ENCODE data around the gene CATSPERZ.

Gene CATSPERZ

GRCh38 chr11:64285885-64286800, 14.0 kb upstream of the CATSPERZ start:
- no peak for DNase-seq (ENCODE audit: low spot score)

DNA sequence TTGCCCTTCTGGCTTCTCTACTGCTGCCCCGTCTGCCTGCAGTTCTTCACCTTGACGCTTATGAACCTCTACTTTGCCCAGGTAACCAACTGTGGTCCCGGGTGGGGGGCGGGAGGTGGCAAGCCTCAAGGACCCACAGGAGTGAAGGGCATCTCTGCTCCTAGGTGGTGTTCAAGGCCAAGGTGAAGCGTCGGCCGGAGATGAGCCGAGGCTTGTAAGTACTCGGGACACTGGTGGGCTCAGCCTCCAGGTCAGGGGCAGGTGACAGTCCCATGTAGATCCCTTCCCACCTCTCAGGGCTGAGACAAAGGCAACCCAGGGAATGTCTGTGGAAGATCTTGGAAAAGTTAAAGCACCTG, 13.4 kb upstream of the CATSPERZ start:
- DNase-seq (ENCODE audit: low spot score): no peak

DNA sequence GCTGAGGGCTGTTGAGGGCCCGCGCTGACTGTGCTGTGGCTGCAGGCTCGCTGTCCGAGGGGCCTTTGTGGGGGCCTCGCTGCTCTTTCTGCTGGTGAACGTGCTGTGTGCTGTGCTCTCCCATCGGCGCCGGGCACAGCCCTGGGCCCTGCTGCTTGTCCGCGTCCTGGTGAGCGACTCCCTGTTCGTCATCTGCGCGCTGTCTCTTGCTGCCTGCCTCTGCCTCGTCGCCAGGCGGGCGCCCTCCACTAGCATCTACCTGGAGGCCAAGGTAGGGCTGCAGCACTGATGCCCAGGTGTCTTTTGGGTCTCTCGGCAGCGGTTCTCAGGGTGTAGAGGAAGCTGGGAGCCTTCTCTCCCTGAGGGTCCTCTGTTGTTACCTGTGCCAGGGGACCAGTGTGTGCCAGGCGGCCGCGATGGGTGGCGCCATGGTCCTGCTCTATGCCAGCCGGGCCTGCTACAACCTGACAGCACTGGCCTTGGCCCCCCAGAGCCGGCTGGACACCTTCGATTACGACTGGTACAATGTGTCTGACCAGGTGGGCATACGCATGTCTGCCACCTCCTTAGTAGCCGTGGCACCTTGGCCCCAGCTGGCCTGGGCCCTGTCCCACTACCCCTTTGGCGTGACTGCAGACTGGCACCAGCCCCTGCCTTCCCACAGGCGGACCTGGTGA, 12.3 kb upstream of the CATSPERZ start:
- DNase-seq (ENCODE audit: low spot score): no peak

GRCh38 chr11:64288353-64288750, 11.8 kb upstream of the CATSPERZ start:
- DNase-seq (ENCODE audit: low spot score): no peak

- no peak for DNase-seq (ENCODE audit: low spot score)
Observed at GRCh38 chr11:64289002-64289564, 11.1 kb upstream of the CATSPERZ start.

- DNase-seq (ENCODE audit: low spot score): no peak
Observed at GRCh38 chr11:64290352-64291261, 9.6 kb upstream of the CATSPERZ start.

DNA sequence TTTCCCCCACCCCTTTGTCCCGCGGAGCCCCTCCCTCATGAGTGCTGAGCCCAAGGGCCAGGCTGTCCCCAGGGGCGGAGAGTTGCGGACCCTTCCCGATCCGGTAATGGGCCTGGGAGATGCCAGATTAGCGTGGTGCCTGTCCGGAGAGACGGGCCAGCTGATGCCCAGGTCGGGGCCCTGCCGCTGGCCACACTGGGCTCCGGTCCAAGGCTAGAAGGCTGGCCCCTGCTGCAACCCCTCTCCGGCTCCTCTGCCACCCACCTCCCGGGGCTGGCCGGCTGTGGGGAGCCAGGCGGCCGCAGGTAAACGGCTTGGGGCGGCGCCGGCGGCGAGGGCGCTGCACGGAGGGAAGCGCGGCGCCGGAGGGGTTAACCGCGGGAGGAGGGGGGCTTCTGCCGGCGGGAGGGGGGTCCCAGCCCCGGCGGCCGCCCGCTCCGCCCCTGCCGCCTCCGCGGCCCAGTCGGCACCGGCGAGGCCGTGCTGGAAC, 8.9 kb upstream of the CATSPERZ start, which contains the start of gene KCNK4:
TSS of gene KCNK4 (plus strand) at position 41 of the 490 bp plus-strand sequence. CDS start 1,717 bp downstream, outside the sequence.
- no peak for DNase-seq (ENCODE audit: low spot score)

DNA sequence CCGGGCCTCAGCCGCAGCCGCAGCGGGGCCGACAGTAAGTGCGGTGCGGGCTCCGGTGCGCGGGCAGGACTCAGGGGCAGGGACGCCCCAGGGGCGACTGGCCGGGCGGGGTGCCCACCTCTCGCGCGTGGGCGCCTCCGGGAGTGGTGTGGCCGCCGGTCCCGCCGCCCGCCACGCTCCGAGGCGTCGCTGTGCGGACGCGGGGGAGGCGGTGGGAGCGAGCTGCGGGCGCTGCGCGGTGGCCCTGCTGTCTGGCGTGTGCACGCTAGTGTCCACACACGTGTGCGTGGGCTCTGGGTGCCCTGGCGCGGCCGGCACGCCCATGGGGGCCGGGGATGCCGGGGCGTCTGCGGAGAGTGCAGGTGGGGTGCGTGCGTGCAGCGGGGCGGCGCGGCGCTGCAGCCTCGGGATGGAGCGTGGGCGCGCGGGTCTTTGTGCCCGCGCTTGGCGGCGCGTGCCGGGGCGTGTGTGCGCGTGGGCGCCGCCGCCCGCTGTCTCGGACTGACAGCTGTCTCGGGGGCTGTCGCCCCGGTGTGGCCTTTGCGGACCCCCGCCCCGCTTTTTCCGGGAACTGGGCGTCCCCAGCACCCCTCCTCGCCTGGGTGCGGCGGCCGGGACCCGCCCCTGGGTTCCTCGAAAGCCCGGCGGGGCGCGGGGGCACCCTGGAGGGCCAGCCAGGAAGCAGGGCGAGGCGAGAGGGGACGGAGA, 8.3 kb upstream of the CATSPERZ start:
- DNase-seq (ENCODE audit: low spot score): no peak

GRCh38 chr11:64292460-64293254, 7.5 kb upstream of the CATSPERZ start:
- DNase-seq (ENCODE audit: low spot score): no peak

DNA sequence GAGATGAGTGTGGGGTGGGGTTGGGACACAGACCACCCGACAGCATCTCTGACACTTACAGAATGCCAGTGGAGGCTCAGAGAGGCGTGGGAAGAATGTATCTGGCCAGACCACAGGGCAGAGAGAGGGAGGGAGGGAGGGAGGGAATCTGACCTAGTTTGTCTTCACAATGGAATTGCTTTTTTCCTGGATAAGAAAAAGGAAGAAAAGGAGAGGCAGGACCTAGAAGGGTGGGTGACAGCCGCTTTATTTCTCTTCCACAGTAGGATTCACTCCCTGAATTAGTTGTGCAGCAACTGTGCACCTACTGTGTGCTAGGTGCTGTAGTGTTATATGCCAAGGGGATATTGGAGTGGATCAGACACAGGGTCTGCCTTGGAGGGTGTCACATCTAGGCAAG, 5.4 kb upstream of the CATSPERZ start:
- no peak for DNase-seq (ENCODE audit: low spot score)

DNA sequence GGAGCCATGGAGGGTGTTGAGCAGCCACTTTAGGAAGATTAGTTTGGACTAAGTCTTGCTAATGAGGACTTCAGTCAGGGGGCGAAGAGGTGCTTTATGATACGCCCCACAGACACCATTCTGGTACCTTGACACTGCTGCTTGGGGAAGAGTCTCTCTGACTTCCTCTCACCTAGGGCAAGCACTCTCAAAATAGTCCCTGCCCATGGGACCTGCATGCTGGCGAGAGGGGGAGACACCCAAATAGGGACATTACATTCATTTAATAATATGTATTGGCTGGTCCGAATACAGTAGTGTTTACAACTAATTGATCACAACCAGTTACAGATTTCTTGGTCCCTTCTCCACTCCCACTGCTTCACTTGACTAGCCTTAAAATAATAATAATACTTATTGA, 4.4 kb upstream of the CATSPERZ start:
- no peak for DNase-seq (ENCODE audit: low spot score)

DNA sequence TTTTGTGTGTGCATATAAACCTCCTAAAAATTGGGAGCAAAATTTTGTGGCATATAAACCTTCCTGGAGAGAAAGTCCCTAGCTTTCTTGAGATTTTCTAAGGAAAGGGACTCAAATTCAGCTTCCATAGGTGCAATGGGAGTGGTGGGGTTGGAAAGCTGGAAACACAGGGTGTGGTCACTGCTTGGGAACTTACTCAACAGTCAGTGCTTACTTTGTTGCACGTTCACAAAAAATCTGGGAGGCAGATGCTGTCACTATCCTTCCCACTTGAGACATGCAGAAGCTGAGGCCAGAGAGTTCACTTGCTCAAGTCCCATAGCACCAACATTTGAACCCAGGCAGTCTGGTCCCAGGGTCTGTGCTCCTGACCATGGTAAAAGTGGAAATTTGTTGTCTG, 3.9 kb upstream of the CATSPERZ start:
- no peak for DNase-seq (ENCODE audit: low spot score)

- no peak for DNase-seq (ENCODE audit: low spot score)
Observed at GRCh38 chr11:64296830-64297698, 3.1 kb upstream of the CATSPERZ start.

DNA sequence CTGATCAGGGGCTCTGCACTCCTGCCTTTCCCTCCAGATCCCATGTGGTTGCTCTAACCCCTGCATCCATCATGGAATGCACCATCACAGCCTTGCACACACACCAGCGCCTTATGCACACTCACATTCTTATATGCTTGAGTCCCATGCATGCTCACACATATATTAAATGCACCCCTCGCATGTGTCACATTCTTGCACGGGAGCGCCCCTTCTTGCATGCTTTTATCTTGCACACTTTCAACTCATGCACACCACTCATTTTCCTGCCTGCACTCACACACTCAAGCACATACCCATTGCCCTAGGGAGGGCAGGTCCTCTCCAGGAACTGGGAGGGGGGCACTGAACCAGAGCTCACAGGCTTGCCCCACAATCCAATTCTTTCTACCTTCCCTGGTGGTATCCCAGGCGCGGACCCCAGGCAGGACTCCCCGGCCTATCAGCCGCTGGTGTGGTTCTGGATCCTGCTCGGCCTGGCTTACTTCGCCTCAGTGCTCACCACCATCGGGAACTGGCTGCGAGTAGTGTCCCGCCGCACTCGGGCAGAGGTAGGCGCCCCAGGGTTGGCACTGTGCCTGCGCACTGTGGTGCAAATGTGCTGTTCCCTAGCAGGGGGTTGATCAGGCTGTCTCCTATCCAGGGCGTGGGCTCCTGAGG, 2.3 kb upstream of the CATSPERZ start:
- no peak for DNase-seq (ENCODE audit: low spot score)

- DNase-seq (ENCODE audit: low spot score): no peak
Observed at GRCh38 chr11:64298966-64299846, 952 bp upstream of the CATSPERZ start.

- DNase-seq (ENCODE audit: low spot score): no peak
Observed at GRCh38 chr11:64303109-64304031, 3.2 kb downstream of the CATSPERZ start.

GRCh38 chr11:64304032-64304315, 3.8 kb downstream of the CATSPERZ start:
- no peak for DNase-seq (ENCODE audit: low spot score)

Data from kidney capillary endothelial cell (primary cell).